Endodermal cell (in vitro differentiated cells): ENCODE measurements around the gene SYT13. TPM values are rescaled to one million over a fixed set of nuclear protein-coding genes. Genes with fewer than 3 reads are reported as not detected.
A peak's percentile ranks its signal among the peaks of the same experiment; 100 is the strongest.

ENCODE experiments used
- DNase-seq: peaks from one replicate; pipeline ENCODE4 v3.0.0-alpha.2; 2017
- H3K27ac ChIP-seq: 2 replicates; pipeline ENCODE4 v1.5.1; 2013; ENCODE audit warnings: mild to moderate bottlenecking, low read depth, low read length, moderate library complexity
- H3K27me3 ChIP-seq: 2 replicates; pipeline ENCODE4 v1.6.1; 2013; ENCODE audit warnings: mild to moderate bottlenecking, low read length, moderate library complexity; ENCODE audit not compliant: insufficient read depth, control insufficient read depth, poor library complexity, severe bottlenecking
- H3K36me3 ChIP-seq: 2 replicates; pipeline ENCODE4 v1.7.0; 2013; ENCODE audit warnings: mild to moderate bottlenecking, low read length, moderate library complexity; ENCODE audit not compliant: control insufficient read depth, insufficient read depth
- H3K4me1 ChIP-seq: one replicate; pipeline ENCODE4 v1.7.0; 2013; ENCODE audit warnings: low read length; ENCODE audit not compliant: control insufficient read depth, insufficient read depth
- H3K4me3 ChIP-seq: 2 replicates; pipeline ENCODE4 v1.5.1; 2013; ENCODE audit warnings: mild to moderate bottlenecking, low read length, moderate library complexity
- H3K9ac ChIP-seq: 2 replicates; pipeline ENCODE4 v1.6.1; 2013; ENCODE audit warnings: mild to moderate bottlenecking, low read length, moderate library complexity; ENCODE audit not compliant: poor library complexity, severe bottlenecking; ENCODE audit errors: extremely low read depth
- H3K9me3 ChIP-seq: 2 replicates; pipeline ENCODE4 v1.6.1; 2013; ENCODE audit warnings: mild to moderate bottlenecking, low read length, moderate library complexity; ENCODE audit not compliant: control insufficient read depth
- H3K27ac Mint-ChIP-seq: 2 replicates; pipeline ENCODE4 v1.8.0; 2020; ENCODE audit warnings: mixed read lengths
- H3K27me3 Mint-ChIP-seq: 2 replicates; pipeline ENCODE4 v1.8.0; 2021; ENCODE audit warnings: mild to moderate bottlenecking, mixed read lengths; ENCODE audit not compliant: insufficient read depth
- H3K36me3 Mint-ChIP-seq: 2 replicates; pipeline ENCODE4 v1.8.0; 2020; ENCODE audit warnings: low read depth, mixed read lengths
- H3K4me1 Mint-ChIP-seq: 2 replicates; pipeline ENCODE4 v1.8.0; 2020; ENCODE audit warnings: mixed read lengths
- H3K4me3 Mint-ChIP-seq: 2 replicates; pipeline ENCODE4 v1.8.0; 2020; ENCODE audit warnings: mild to moderate bottlenecking, moderate library complexity, mixed read lengths
- H3K9me3 Mint-ChIP-seq: 2 replicates; pipeline ENCODE4 v1.8.0; 2020; ENCODE audit warnings: mild to moderate bottlenecking, mixed read lengths
- CTCF ChIP-seq: fragments of 200-600 bp; sonication (generic); conservative IDR thresholded peaks from 2 replicates; pipeline ENCODE4 v1.5.0; 2021; ENCODE audit warnings: antibody characterized with exemption, mild to moderate bottlenecking
- WGBS, 2 experiments: methylation state at CpG; one replicate each; pipeline versions ENCODE4 v1.1.5 to v1.1.7; 2013; ENCODE audit warnings: missing lambda C conversion rate in 2 of 2, mixed read lengths in 1 of 2; ENCODE audit not compliant: insufficient coverage in 1 of 2, insufficient read length in 1 of 2; 5-methylcytosine and 5-hydroxymethylcytosine counted together
- total RNA-seq, 2 donors: library from RNA; stranded (reverse); fragmentation: NEBNext Ultra II Directional in 1 of 2; extraction: Animal tissue kit (Norgen Biotek cat#: 25700) in 1 of 2; gene quantifications; 2 replicates in 1 of 2; 3 replicates in 1 of 2; pipeline ENCODE4 v1.2.1, GENCODE V29; 2021

The SYT13 gene
- total RNA-seq, 2 donors from 2014 or later, result 3.2 to 9.3 TPM

- Mint-ChIP-seq H3K27me3 (no peaks in the 10 kb centered on the region), H3K36me3 (no peaks in the 10 kb centered on the region), H3K4me3 (no peak overlapping the region), H3K27ac (no peak overlapping the region), H3K4me1 (no peaks in the 10 kb centered on the region), H3K9me3 (no peaks in the 10 kb centered on the region)
- H3K27ac ChIP-seq, result no peak overlapping the region
- no peak overlapping the region for H3K4me3 ChIP-seq
- no peaks in the 10 kb centered on the region for H3K36me3 ChIP-seq
- TF ChIP-seq CTCF, result no peak
- no peak overlapping the region for H3K9ac ChIP-seq
- no peaks in the 10 kb centered on the region for H3K27me3 ChIP-seq
- no peaks in the 10 kb centered on the region for H3K9me3 ChIP-seq
- no peaks in the 10 kb centered on the region for H3K4me1 ChIP-seq
- DNase-seq, result no peak
- WGBS, 2 experiments, result 38 to 52% methylated on average over 1 to 4 of the region's 4 CpGs
Measured at GRCh38 chr11:45258982-45259530, 27.1 kb downstream of the SYT13 start.

GRCh38 chr11:45254070-45254469, 32.1 kb downstream of the SYT13 start:
- Histone ChIP-seq H3K4me3 (no peak overlapping the region), H3K4me1 (no peaks in the 10 kb centered on the region), H3K27ac (no peak overlapping the region), H3K9ac (no peak overlapping the region), H3K9me3 (no peaks in the 10 kb centered on the region), H3K27me3 (no peaks in the 10 kb centered on the region), H3K36me3 (no peaks in the 10 kb centered on the region)
- H3K4me1 Mint-ChIP-seq, result no peaks in the 10 kb centered on the region
- H3K27ac Mint-ChIP-seq, result no peak overlapping the region
- TF ChIP-seq CTCF, result no peak
- H3K4me3 Mint-ChIP-seq, result no peak overlapping the region
- 93% methylated on average over 4 of the region's 4 CpGs; no CpG with 5 or more reads in 1 of the 2 experiments for WGBS, 2 experiments
- no peaks in the 10 kb centered on the region for H3K9me3 Mint-ChIP-seq
- no peak for DNase-seq
- H3K27me3 Mint-ChIP-seq, result no peaks in the 10 kb centered on the region
- no peaks in the 10 kb centered on the region for H3K36me3 Mint-ChIP-seq

GRCh38 chr11:45253640-45254039, 32.5 kb downstream of the SYT13 start:
- H3K9me3 Mint-ChIP-seq, result no peaks in the 10 kb centered on the region
- Histone ChIP-seq H3K36me3 (no peaks in the 10 kb centered on the region), H3K27me3 (no peaks in the 10 kb centered on the region), H3K4me1 (no peaks in the 10 kb centered on the region), H3K9ac (no peak overlapping the region), H3K9me3 (no peaks in the 10 kb centered on the region), H3K27ac (no peak overlapping the region), H3K4me3 (no peak overlapping the region)
- peak; percentile 33 for DNase-seq
- H3K4me3 Mint-ChIP-seq, result no peak overlapping the region
- no peak for TF ChIP-seq CTCF
- H3K4me1 Mint-ChIP-seq, result no peaks in the 10 kb centered on the region
- no peaks in the 10 kb centered on the region for H3K27me3 Mint-ChIP-seq
- no peaks in the 10 kb centered on the region for H3K36me3 Mint-ChIP-seq
- WGBS, 2 experiments, result 93 to 97% methylated on average over 6 to 9 of the region's 9 CpGs
- no peak overlapping the region for H3K27ac Mint-ChIP-seq
